GM23338 (cell line): ENCODE data around the gene RFESD.

ENCODE experiments used
- EZH2 ChIP-seq: fragments of 200-600 bp; sonication (generic); IDR thresholded peaks from one replicate; pipeline ENCODE4 v1.8.0; 2017; ENCODE audit warnings: antibody characterized with exemption, mild to moderate bottlenecking, low read depth; ENCODE audit not compliant: unreplicated experiment
- JUNB ChIP-seq: IDR thresholded peaks from one replicate; pipeline ENCODE4 v1.6.1; 2016; ENCODE audit warnings: antibody characterized with exemption; ENCODE audit not compliant: unreplicated experiment
- POLR2AphosphoS5 ChIP-seq: IDR thresholded peaks from 2 replicates; pipeline ENCODE4 v1.6.1; 2016; ENCODE audit warnings: antibody characterized with exemption, low read depth
- REST ChIP-seq: IDR thresholded peaks from one replicate; pipeline ENCODE4 v1.6.1; 2018; ENCODE audit warnings: antibody characterized with exemption; ENCODE audit not compliant: unreplicated experiment
- STAT1 ChIP-seq: IDR thresholded peaks from one replicate; pipeline ENCODE4 v1.6.1; 2016; ENCODE audit warnings: antibody characterized with exemption; ENCODE audit not compliant: unreplicated experiment
- TF ChIP-seq, protein P1 (sequence below), 2 experiments: fragments of 200-600 bp in 1 of 2; sonication (generic) in 1 of 2; conservative IDR thresholded peaks; 2 replicates each; pipeline versions ENCODE4 v1.5.1 to v1.6.1; 2016 to 2017; ENCODE audit warnings: antibody characterized with exemption in 2 of 2, low read depth in 2 of 2, mild to moderate bottlenecking in 2 of 2, moderate library complexity in 1 of 2
- TF ChIP-seq, protein P2 (sequence below): IDR thresholded peaks from 2 replicates; pipeline ENCODE4 v1.6.1; 2016; ENCODE audit warnings: antibody characterized with exemption

DNA sequence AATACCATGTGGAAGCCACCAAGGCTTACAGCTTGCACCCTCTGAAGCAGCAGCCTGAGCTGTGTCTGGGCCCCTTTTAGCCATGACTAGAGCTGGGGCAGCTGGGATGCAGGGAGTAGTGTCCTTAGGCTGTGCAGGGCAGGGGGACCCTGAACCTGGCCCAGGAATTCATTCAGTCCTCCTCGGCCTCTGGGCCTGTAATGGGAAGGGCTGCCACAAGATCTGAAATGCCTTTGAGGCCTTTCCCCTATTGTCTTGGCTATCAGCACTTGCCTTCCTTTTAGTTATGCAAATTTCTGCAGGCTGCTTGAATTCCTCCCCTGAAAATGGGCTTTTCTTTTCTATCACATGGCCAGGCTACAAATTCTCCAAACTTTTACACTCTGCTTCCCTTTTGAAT is 17.6 kb upstream of the RFESD start:
- TF ChIP-seq EZH2, result no peak
- TF ChIP-seq STAT1, result no peak
- TF ChIP-seq, protein P1, sequence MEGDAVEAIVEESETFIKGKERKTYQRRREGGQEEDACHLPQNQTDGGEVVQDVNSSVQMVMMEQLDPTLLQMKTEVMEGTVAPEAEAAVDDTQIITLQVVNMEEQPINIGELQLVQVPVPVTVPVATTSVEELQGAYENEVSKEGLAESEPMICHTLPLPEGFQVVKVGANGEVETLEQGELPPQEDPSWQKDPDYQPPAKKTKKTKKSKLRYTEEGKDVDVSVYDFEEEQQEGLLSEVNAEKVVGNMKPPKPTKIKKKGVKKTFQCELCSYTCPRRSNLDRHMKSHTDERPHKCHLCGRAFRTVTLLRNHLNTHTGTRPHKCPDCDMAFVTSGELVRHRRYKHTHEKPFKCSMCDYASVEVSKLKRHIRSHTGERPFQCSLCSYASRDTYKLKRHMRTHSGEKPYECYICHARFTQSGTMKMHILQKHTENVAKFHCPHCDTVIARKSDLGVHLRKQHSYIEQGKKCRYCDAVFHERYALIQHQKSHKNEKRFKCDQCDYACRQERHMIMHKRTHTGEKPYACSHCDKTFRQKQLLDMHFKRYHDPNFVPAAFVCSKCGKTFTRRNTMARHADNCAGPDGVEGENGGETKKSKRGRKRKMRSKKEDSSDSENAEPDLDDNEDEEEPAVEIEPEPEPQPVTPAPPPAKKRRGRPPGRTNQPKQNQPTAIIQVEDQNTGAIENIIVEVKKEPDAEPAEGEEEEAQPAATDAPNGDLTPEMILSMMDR (conservative IDR thresholded peaks at IDR 0.05; ENCODE audit: low read depth in 2 of 2), result no peak
- no peak for TF ChIP-seq REST
- no peak for TF ChIP-seq POLR2AphosphoS5
- TF ChIP-seq, protein P2, sequence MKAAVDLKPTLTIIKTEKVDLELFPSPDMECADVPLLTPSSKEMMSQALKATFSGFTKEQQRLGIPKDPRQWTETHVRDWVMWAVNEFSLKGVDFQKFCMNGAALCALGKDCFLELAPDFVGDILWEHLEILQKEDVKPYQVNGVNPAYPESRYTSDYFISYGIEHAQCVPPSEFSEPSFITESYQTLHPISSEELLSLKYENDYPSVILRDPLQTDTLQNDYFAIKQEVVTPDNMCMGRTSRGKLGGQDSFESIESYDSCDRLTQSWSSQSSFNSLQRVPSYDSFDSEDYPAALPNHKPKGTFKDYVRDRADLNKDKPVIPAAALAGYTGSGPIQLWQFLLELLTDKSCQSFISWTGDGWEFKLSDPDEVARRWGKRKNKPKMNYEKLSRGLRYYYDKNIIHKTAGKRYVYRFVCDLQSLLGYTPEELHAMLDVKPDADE, result no peak
- no peak for TF ChIP-seq JUNB
